Thyroid gland (tissue), 4 donors: ENCODE measurements around the gene TRPM4.

Source experiments
- CTCF ChIP-seq, 6 experiments: fragments of 200-600 bp in 3 of 6; fragments of 450-650 bp in 3 of 6; sonication (generic) in 3 of 6; IDR thresholded peaks; one replicate each; pipeline ENCODE4 v1.5.1; 2016 to 2019; ENCODE audit warnings: antibody characterized with exemption in 6 of 6, mild to moderate bottlenecking in 2 of 6, inconsistent platforms in 1 of 6, moderate library complexity in 1 of 6
- POLR2A ChIP-seq, 2 donors: fragments of 450-650 bp; IDR thresholded peaks; one replicate each; pipeline ENCODE4 v1.6.1; 2017; ENCODE audit warnings: antibody characterized with exemption in 2 of 2, mild to moderate bottlenecking in 2 of 2, moderate library complexity in 1 of 2

- TF ChIP-seq CTCF (IDR thresholded peaks at IDR 0.05) (no peak), POLR2A (IDR thresholded peaks at IDR 0.05) (no peak)
Observed at GRCh38 chr19:49126575-49126974, 31.0 kb upstream of the TRPM4 start.
